Mononuclear cell (primary cell): ENCODE data around the gene MCF2L2. TPM values are rescaled to one million over a fixed set of nuclear protein-coding genes. Genes with fewer than 3 reads are reported as not detected.
"Not testable (repeated sequence)": the region's sequence is repeated elsewhere in the genome, so short reads cannot be mapped to it uniquely, and the experiment has no call there.

Experiments
- H3K27me3 ChIP-seq: 2 replicates; pipeline ENCODE4 v1.6.0; 2011; ENCODE audit warnings: low read length, control low read depth; ENCODE audit not compliant: insufficient read depth
- H3K4me1 ChIP-seq: 2 replicates; pipeline ENCODE4 v1.5.1; 2011; ENCODE audit warnings: mild to moderate bottlenecking, low read length, control low read depth; ENCODE audit not compliant: insufficient read depth
- H3K4me3 ChIP-seq: 2 replicates; pipeline ENCODE4 v1.5.1; 2011; ENCODE audit warnings: mild to moderate bottlenecking, low read length, moderate library complexity
- H3K9me3 ChIP-seq: 2 replicates; pipeline ENCODE4 v1.5.1; 2011; ENCODE audit warnings: low read depth, mild to moderate bottlenecking, control low read depth, low read length
- total RNA-seq: library from RNA; depleted of rRNA; stranded (reverse); fragments of >200 nt; gene quantifications from one replicate; pipeline ENCODE4 v1.2.3, GENCODE V29; 2012

MCF2L2 gene
- total RNA-seq, 1 donor = 2.9 TPM

DNA sequence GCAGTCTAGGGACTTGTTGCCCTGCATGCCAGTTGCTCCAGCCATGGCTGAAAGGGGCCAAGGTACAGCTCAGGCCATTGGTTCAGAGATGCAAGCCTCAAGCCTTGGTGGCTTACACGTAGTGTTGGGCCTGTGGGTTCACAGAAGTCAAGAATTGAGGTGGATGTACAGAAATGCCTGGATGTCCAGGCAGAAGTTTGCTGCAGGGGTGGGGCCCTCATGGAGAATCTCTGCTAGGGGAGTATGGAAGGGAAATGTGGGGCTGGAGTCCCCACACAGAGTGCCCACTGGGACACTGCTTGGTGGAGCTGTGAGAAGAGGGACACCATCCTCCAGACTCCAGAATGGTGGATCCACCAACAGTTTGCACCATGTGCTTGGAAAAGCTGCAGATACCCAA lies 186.0 kb downstream of the MCF2L2 start:
- Histone ChIP-seq H3K4me1 (peaks cover 33% of the 10 kb centered on the region), H3K9me3 (peaks cover 6% of the 10 kb centered on the region), H3K4me3 (no peak overlapping the region), H3K27me3 (no peaks in the 10 kb centered on the region)

DNA sequence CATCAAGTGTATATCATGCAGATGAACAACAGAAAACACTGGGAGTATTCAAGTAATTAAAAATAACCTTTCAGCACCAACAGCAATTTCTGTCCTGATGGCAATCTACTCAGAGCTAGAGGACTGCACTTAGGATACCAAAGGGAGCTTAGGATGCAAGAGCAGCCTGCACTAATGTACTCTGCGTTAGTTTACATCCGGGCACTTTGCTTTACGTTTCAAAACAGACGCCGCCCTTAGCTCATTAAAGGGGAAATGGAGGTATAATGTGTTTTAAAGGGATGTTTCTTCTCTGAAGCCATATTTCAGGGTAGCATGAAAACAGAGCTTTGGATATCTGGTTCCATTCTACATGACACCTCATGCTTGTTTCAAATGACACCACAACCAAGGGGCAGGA lies 189.4 kb downstream of the MCF2L2 start:
- H3K4me3 ChIP-seq = no peak overlapping the region
- peaks cover 9% of the 10 kb centered on the region for H3K4me1 ChIP-seq
- peaks cover 6% of the 10 kb centered on the region for H3K9me3 ChIP-seq
- no peaks in the 10 kb centered on the region for H3K27me3 ChIP-seq

- Histone ChIP-seq H3K27me3 (no peaks in the 10 kb centered on the region), H3K9me3 (no peaks in the 10 kb centered on the region), H3K4me1 (no peaks in the 10 kb centered on the region), H3K4me3 (no peak overlapping the region)
Observed at GRCh38 chr3:183233966-183234365, 194.5 kb downstream of the MCF2L2 start.

DNA sequence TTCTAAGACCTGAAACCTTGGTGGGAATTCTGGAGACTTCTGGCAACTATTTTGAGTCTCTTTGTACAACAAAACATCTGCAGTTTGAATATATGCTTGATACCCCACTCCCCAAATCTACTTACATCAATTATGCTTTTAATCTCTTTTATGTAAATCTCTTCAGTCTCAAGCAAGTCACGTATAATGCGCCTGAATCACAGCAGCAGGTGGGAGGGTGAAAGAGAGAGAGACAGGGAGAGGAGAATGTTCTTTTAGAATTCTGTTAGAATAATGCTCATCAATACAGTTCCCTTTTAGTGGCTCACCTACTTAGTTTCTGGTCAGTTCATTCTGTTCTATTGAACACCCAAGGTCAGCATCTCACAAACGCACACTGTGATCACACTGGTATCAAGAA lies 197.6 kb downstream of the MCF2L2 start:
- Histone ChIP-seq H3K27me3 (no peaks in the 10 kb centered on the region), H3K4me1 (no peaks in the 10 kb centered on the region), H3K9me3 (no peaks in the 10 kb centered on the region), H3K4me3 (no peak overlapping the region)

GRCh38 chr3:183230251-183230650 lies 198.2 kb downstream of the MCF2L2 start:
- H3K4me1 ChIP-seq, H3K27me3 ChIP-seq, H3K9me3 ChIP-seq, H3K4me3 ChIP-seq: not testable (repeated sequence)

- H3K4me1 ChIP-seq = peaks cover 3% of the 10 kb centered on the region
- no peak overlapping the region for H3K4me3 ChIP-seq
- H3K9me3 ChIP-seq = no peaks in the 10 kb centered on the region
- no peaks in the 10 kb centered on the region for H3K27me3 ChIP-seq
Observed at GRCh38 chr3:183229178-183229577, 199.2 kb downstream of the MCF2L2 start.

DNA sequence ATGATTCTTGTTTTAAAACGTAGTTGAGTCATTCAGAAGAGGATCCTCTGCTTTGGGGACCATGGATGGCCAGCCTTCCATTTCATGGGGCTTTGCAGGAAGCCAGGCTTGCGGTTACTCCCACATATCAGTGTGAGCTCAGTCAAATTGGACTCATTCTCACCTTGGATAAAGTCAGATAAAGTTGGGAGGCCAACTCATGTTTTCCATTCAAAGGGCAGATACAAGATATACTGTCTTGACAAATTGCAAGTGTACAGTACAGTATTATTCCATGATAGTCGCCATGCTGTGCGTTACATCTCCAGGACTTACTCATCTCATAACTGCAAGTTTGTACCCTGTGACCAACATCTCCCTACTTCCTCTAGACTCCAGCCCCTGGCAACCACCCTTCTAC lies 200.8 kb downstream of the MCF2L2 start:
- H3K4me1 ChIP-seq = peaks cover 3% of the 10 kb centered on the region
- H3K27me3 ChIP-seq = no peaks in the 10 kb centered on the region
- no peaks in the 10 kb centered on the region for H3K9me3 ChIP-seq
- H3K4me3 ChIP-seq = no peak overlapping the region

DNA sequence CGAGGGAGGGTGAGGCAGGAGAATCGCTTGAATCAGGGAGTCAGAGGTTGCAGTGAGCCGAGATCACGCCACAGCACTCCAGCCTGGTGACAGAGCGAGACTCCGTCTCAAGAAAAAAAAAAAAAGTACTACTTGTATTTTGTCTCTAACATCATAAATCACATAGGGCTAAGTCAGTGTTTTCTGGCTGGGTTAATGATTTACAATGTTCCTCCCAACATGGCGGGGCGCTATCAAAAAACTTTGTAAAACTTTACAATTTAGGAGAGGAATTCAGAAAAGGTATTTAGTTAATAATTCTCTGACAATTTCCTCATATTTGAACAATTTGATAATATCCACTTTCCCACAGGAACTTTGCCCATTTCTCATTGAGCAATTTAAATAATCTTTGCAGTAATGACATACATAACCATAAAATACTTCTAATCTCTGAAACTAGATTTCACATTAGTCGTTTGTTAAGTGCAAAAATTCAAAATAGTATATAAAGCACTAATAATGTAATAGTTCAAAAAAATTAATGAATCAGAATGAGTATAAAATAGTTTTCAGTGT lies 202.0 kb downstream of the MCF2L2 start:
- Histone ChIP-seq H3K27me3 (no peaks in the 10 kb centered on the region), H3K4me3 (no peak overlapping the region), H3K9me3 (no peaks in the 10 kb centered on the region), H3K4me1 (peaks cover 3% of the 10 kb centered on the region)

DNA sequence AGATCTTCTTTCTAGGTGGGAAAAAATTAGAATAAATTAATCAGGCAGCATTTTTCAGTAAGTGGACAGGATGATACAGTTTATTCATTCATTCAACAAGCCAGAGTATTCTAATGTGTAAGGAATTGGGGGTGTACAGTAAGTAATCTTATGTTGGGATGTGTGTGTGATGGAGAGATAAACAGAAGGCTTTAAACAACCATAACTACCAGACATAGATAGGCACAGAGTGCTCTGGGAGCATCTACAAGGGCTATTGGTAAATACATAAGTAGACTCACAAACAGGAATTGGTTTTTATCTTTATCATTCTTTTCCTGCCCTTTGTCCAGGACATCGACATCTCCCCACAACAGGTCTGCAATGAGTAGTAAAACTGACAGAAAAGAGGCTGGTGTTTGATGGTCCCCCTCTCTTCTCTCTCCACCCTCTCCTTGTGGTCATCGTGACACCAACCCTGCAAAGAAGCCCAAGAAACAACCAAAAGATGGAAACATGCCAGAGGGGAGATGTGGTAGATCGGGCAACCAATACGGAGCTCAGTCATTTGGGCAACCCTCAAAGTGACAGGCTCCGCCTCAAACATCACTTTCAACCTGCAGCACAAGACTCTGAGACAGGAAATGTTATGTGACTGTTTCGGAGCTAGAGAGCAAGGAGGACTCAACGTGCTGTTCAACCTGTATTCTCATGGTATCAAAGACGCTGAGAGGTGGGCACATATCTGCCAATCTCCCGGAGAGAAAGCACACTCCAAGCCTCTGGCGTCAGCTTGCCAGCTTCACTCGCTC lies 204.0 kb downstream of the MCF2L2 start:
- peaks cover 3% of the 10 kb centered on the region for H3K4me1 ChIP-seq
- no peaks in the 10 kb centered on the region for H3K27me3 ChIP-seq
- H3K4me3 ChIP-seq = no peak overlapping the region
- H3K9me3 ChIP-seq = no peaks in the 10 kb centered on the region

DNA sequence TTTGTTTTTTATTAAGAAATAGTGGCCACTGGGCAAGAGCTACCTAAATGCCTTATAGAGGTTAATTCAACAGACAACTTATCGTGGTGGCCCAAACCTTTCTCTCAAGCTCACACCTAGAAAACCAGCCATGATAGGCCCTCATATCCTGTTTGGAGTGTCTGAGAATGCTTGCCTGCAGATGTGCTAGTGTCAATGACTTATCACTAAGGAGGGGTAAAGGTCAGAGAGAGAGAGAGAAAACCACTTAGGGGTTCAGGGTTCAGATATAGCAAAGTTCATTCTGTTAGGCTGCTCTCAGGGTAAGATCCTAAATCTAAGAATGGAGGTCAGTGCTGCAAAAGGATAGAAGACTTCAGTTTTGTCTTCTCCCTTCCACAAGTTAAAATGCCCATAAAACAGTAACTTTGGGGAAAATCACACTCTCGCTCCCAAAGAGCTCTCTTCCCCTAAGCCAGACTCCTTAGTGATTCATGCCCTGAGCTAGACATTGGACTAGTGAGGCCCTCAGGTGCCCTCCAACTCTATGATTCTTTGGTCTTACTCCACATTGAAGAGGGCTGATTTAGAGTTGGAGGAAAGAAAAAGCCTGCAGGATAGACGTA lies 205.7 kb downstream of the MCF2L2 start:
- peaks cover 13% of the 10 kb centered on the region for H3K4me1 ChIP-seq
- H3K4me3 ChIP-seq = no peak overlapping the region
- H3K27me3 ChIP-seq = no peaks in the 10 kb centered on the region
- no peaks in the 10 kb centered on the region for H3K9me3 ChIP-seq

- no peaks in the 10 kb centered on the region for H3K27me3 ChIP-seq
- H3K4me3 ChIP-seq = no peak overlapping the region
- no peaks in the 10 kb centered on the region for H3K9me3 ChIP-seq
- H3K4me1 ChIP-seq = peaks cover 13% of the 10 kb centered on the region
Observed at GRCh38 chr3:183220828-183221227, 207.6 kb downstream of the MCF2L2 start.

- Histone ChIP-seq H3K4me1 (peaks cover 13% of the 10 kb centered on the region), H3K9me3 (no peaks in the 10 kb centered on the region), H3K4me3 (no peak overlapping the region), H3K27me3 (no peaks in the 10 kb centered on the region)
Observed at GRCh38 chr3:183218826-183219225, 209.6 kb downstream of the MCF2L2 start.

GRCh38 chr3:183217548-183218332 lies 210.7 kb downstream of the MCF2L2 start:
- Histone ChIP-seq H3K4me1 (peaks cover 13% of the 10 kb centered on the region), H3K27me3 (no peaks in the 10 kb centered on the region), H3K9me3 (no peaks in the 10 kb centered on the region), H3K4me3 (no peak overlapping the region)

DNA sequence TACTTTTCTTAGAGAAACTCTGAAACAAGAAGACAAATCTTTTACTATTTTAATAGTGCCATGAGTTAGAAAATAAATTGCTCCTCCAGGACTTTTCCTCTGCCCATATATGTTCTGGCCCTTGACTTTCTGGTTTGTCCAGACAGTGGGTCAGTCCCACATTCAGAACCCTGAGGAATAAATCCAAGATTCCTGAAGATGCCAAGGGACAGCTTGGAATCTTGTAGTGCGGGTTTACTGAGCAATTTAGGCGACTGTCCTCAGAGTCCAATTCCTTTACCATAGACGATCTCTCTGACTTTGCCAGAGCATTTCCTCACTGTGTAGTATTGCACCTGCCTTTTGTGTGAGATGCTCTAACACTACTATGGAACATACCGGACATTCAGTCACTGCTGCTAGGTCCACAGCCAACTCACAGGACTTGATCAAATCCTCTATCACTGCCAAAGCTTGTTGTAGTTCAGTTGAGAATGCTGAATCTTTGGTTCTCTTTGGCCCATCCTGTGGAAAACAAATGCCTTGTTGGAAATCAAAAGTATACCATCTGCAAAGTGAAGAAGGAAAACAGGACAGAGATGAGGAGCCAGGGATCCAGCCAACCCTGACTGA lies 212.7 kb downstream of the MCF2L2 start:
- Histone ChIP-seq H3K4me1 (peaks cover 32% of the 10 kb centered on the region), H3K27me3 (no peaks in the 10 kb centered on the region), H3K9me3 (no peaks in the 10 kb centered on the region), H3K4me3 (no peak overlapping the region)

DNA sequence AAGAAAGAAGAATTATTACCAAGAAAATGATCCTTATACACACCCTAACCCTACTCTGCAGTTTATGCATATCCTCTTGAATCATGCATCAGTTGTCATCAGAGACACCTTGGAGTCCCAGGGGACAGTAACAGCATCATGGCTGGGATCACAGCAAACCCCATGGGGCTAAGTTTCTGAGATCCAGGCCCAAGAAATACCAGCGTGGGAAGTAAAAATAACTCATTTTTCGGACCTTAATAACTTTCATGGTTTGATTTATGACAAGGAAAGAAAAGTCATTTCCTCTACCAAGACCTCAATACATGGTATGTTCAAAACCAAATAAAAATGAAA lies 214.2 kb downstream of the MCF2L2 start:
- Histone ChIP-seq H3K4me3 (no peak overlapping the region), H3K4me1 (peaks cover 45% of the 10 kb centered on the region), H3K9me3 (no peaks in the 10 kb centered on the region), H3K27me3 (no peaks in the 10 kb centered on the region)
